IMR-90 (cell line): Measurements from ENCODE around the gene PLCG2. TPM values are rescaled to one million over a fixed set of nuclear protein-coding genes. Genes with fewer than 3 reads are reported as not detected.

Experiments
- ATAC-seq: fragments of 200-7000 bp; cut with Tn5 transposase; 2 replicates; pipeline ENCODE4 v1.9.1; 2020; ENCODE audit warnings: low read depth, mild to moderate bottlenecking, moderate library complexity
- BruUV-seq: library from RNA; stranded (reverse); fragments of 400-500 nt; replicated peaks from 2 replicates; lab custom pipeline; 2021; lab: Mats Ljungman, UMichigan
- CTCF ChIA-PET: fragments of 300-600 bp; formaldehyde crosslinking; extraction: SDS; loops from one replicate; lab custom pipeline; 2021; ENCODE audit warnings: antibody characterized with exemption; lab: Yijun Ruan, JAX
- POLR2A ChIA-PET: fragments of 300-600 bp; sonication (Branson Sonifier 250); formaldehyde crosslinking; loops from one replicate; lab custom pipeline; 2022; ENCODE audit warnings: antibody characterized with exemption; ENCODE audit not compliant: unreplicated experiment; lab: Charles Lee
- DNase-seq: peaks from one replicate; pipeline ENCODE4 v3.0.0; 2013
- H2AFZ ChIP-seq: replicated peaks from 2 replicates; pipeline ENCODE3; 2013; ENCODE audit warnings: low read length, mild to moderate bottlenecking; ENCODE audit not compliant: poor library complexity
- H2AK5ac ChIP-seq: 2 replicates; pipeline ENCODE4 v1.6.1; 2013; ENCODE audit warnings: low read depth, low read length, inconsistent platforms
- H2AK9ac ChIP-seq: replicated peaks from 2 replicates; pipeline ENCODE3; 2013; ENCODE audit warnings: mild to moderate bottlenecking, low read depth, low read length, moderate library complexity; ENCODE audit not compliant: poor library complexity
- H2BK120ac ChIP-seq: 2 replicates; pipeline ENCODE4 v1.6.1; 2013; ENCODE audit warnings: low read depth, low read length, inconsistent platforms
- H2BK15ac ChIP-seq: 3 replicates; pipeline ENCODE4 v1.6.1; 2013; ENCODE audit warnings: low read depth, low read length, inconsistent platforms
- H2BK20ac ChIP-seq: 2 replicates; pipeline ENCODE4 v1.6.1; 2013; ENCODE audit warnings: low read depth, mild to moderate bottlenecking, inconsistent platforms, low read length, moderate library complexity
- H2BK5ac ChIP-seq: 2 replicates; pipeline ENCODE4 v1.6.1; 2013; ENCODE audit warnings: mild to moderate bottlenecking, low read depth, low read length, inconsistent platforms; ENCODE audit not compliant: poor library complexity, severe bottlenecking
- H3K14ac ChIP-seq: replicated peaks from 2 replicates; pipeline ENCODE4 v1.6.1; 2013; ENCODE audit warnings: low read depth, low read length, inconsistent platforms
- H3K18ac ChIP-seq: 2 replicates; pipeline ENCODE4 v1.6.1; 2013; ENCODE audit warnings: low read depth, low read length, control low read depth
- H3K23ac ChIP-seq: 2 replicates; pipeline ENCODE4 v1.6.1; 2013; ENCODE audit warnings: low read depth, low read length, inconsistent platforms
- H3K27ac ChIP-seq: 2 replicates; pipeline ENCODE4 v1.5.1; 2013; ENCODE audit warnings: mild to moderate bottlenecking, control low read depth, low read length; ENCODE audit not compliant: insufficient read depth
- H3K27me3 ChIP-seq: 2 replicates; pipeline ENCODE4 v1.6.1; 2013; ENCODE audit warnings: low read length; ENCODE audit not compliant: control insufficient read depth, insufficient read depth
- H3K36me3 ChIP-seq: 2 replicates; pipeline ENCODE4 v1.6.1; 2013; ENCODE audit warnings: low read length, mixed read lengths; ENCODE audit not compliant: control insufficient read depth, insufficient read depth
- H3K4ac ChIP-seq: 2 replicates; pipeline ENCODE4 v1.6.1; 2013; ENCODE audit warnings: low read depth, low read length, inconsistent platforms
- H3K4me1 ChIP-seq: 2 replicates; pipeline ENCODE4 v1.6.1; 2013; ENCODE audit warnings: low read length, mixed read lengths; ENCODE audit not compliant: control insufficient read depth, insufficient read depth
- H3K4me2 ChIP-seq: 2 replicates; pipeline ENCODE4 v1.6.1; 2013; ENCODE audit warnings: low read depth, mild to moderate bottlenecking, control low read depth, low read length, moderate library complexity
- H3K4me3 ChIP-seq: 2 replicates; pipeline ENCODE4 v1.5.1; 2013; ENCODE audit warnings: low read depth, mild to moderate bottlenecking, control low read depth, low read length, moderate library complexity; ENCODE audit not compliant: insufficient read depth
- H3K56ac ChIP-seq: 2 replicates; pipeline ENCODE4 v1.6.1; 2013; ENCODE audit warnings: low read length, inconsistent platforms; ENCODE audit not compliant: insufficient read depth; ENCODE audit errors: extremely low read depth
- H3K79me1 ChIP-seq, 2 experiments: 2 replicates each; pipeline ENCODE4 v1.6.1; 2013; ENCODE audit warnings: low read length in 2 of 2, inconsistent platforms in 1 of 2, low read depth in 1 of 2
- H3K9ac ChIP-seq: 2 replicates; pipeline ENCODE4 v1.6.1; 2013; ENCODE audit warnings: low read depth, low read length, control low read depth
- H3K9me1 ChIP-seq: 2 replicates; pipeline ENCODE4 v1.6.1; 2013; ENCODE audit warnings: low read length, inconsistent platforms; ENCODE audit not compliant: insufficient read depth
- H3K9me3 ChIP-seq: 2 replicates; pipeline ENCODE4 v1.6.1; 2013; ENCODE audit warnings: low read length; ENCODE audit not compliant: control insufficient read depth, insufficient read depth
- H4K20me1 ChIP-seq: 2 replicates; pipeline ENCODE4 v1.6.1; 2013; ENCODE audit warnings: low read length, inconsistent platforms; ENCODE audit not compliant: insufficient read depth
- H4K5ac ChIP-seq: 2 replicates; pipeline ENCODE4 v1.6.1; 2013; ENCODE audit warnings: mild to moderate bottlenecking, low read depth, low read length, control low read depth
- H4K8ac ChIP-seq, 2 experiments: 2 replicates each; pipeline ENCODE4 v1.6.1; 2013; ENCODE audit warnings: low read depth in 2 of 2, low read length in 2 of 2, control low read depth in 1 of 2, inconsistent platforms in 1 of 2
- H4K91ac ChIP-seq: 2 replicates; pipeline ENCODE4 v1.6.1; 2013; ENCODE audit warnings: low read depth, low read length, inconsistent platforms; ENCODE audit not compliant: insufficient read depth
- BHLHE40 ChIP-seq: fragments of 150-350 bp; IDR thresholded peaks from 2 replicates; pipeline ENCODE4 v1.6.1; 2016; ENCODE audit warnings: mild to moderate bottlenecking, low read depth, low read length
- CEBPB ChIP-seq: IDR thresholded peaks from 2 replicates; pipeline ENCODE4 v1.6.1; 2012; ENCODE audit warnings: low read depth, low read length, improper control_type of control experiment
- CHD1 ChIP-seq: IDR thresholded peaks from 2 replicates; pipeline ENCODE4 v1.6.1; 2012; ENCODE audit warnings: low read depth, low read length, improper control_type of control experiment
- CTCF ChIP-seq: conservative IDR thresholded peaks from 2 replicates; pipeline ENCODE4 v1.5.1; 2012; ENCODE audit warnings: mild to moderate bottlenecking, low read depth, low read length, improper control_type of control experiment
- FOS ChIP-seq: fragments of 150-350 bp; IDR thresholded peaks from 2 replicates; pipeline ENCODE4 v1.6.1; 2016; ENCODE audit warnings: low read depth, low read length
- MAFK ChIP-seq: IDR thresholded peaks from 2 replicates; pipeline ENCODE4 v1.6.1; 2012; ENCODE audit warnings: low read depth, low read length, improper control_type of control experiment
- MAZ ChIP-seq: IDR thresholded peaks from 2 replicates; pipeline ENCODE4 v1.6.1; 2012; ENCODE audit warnings: low read depth, mild to moderate bottlenecking, low read length, improper control_type of control experiment, moderate library complexity, borderline replicate concordance
- MXI1 ChIP-seq: IDR thresholded peaks from 2 replicates; pipeline ENCODE4 v1.6.1; 2012; ENCODE audit warnings: low read depth, mild to moderate bottlenecking, low read length, moderate library complexity, borderline replicate concordance
- NFE2L2 ChIP-seq: fragments of 150-350 bp; IDR thresholded peaks from 2 replicates; pipeline ENCODE4 v1.6.1; 2016; ENCODE audit warnings: low read depth, mild to moderate bottlenecking, low read length
- POLR2A ChIP-seq: IDR thresholded peaks from 2 replicates; pipeline ENCODE4 v1.6.1; 2012; ENCODE audit warnings: mild to moderate bottlenecking, low read depth, low read length
- RAD21 ChIP-seq: IDR thresholded peaks from 2 replicates; pipeline ENCODE4 v1.6.1; 2012; ENCODE audit warnings: low read length, improper control_type of control experiment
- RCOR1 ChIP-seq: IDR thresholded peaks from 2 replicates; pipeline ENCODE4 v1.6.1; 2012; ENCODE audit warnings: mild to moderate bottlenecking, low read length, improper control_type of control experiment; ENCODE audit not compliant: insufficient replicate concordance
- RFX5 ChIP-seq: IDR thresholded peaks from 2 replicates; pipeline ENCODE4 v1.8.0; 2012; ENCODE audit warnings: low read depth, mild to moderate bottlenecking, low read length, moderate library complexity
- SMC3 ChIP-seq: fragments of 150-350 bp; IDR thresholded peaks from 2 replicates; pipeline ENCODE4 v1.6.1; 2016; ENCODE audit warnings: low read depth, mild to moderate bottlenecking, antibody characterized with exemption, low read length, moderate library complexity
- USF2 ChIP-seq: fragments of 150-350 bp; IDR thresholded peaks from 2 replicates; pipeline ENCODE4 v1.6.1; 2017; ENCODE audit warnings: mild to moderate bottlenecking, antibody characterized with exemption, low read length, low read depth
- WGBS, 2 experiments: methylation state at CpG; one replicate each; pipeline versions ENCODE4 v1.1.5 to v1.1.7; 2013; ENCODE audit warnings: missing lambda C conversion rate in 2 of 2; ENCODE audit not compliant: insufficient read length in 1 of 2; ENCODE audit errors: extremely low coverage in 2 of 2; 5-methylcytosine and 5-hydroxymethylcytosine counted together
- dilution Hi-C: fragments of 300-500 bp; cut with HindIII; formaldehyde crosslinking; loops from one replicate; pipeline ENCODE4 v1.14.3; 2018; ENCODE audit warnings: low sequenced_read_pairs; ENCODE audit not compliant: unreplicated experiment
- in situ Hi-C: fragments of 300-500 bp; cut with MboI; formaldehyde crosslinking; loops from 3 replicates; pipeline ENCODE4 v1.14.3; 2019; ENCODE audit warnings: low sequenced_read_pairs, inconsistent platforms, mixed read lengths
- intact Hi-C: fragments of 100-400 bp; cut with micrococcal nuclease; formaldehyde crosslinking; loops from 2 replicates; pipeline ENCODE4 v1.10.0; 2022
- polyA plus RNA-seq, 3 experiments: library from polyadenylated mRNA; depleted of rRNA; stranded (reverse); fragments of >200 nt; gene quantifications; 2 replicates each; pipeline ENCODE4 v1.2.3, GENCODE V29; 2012; ENCODE audit warnings: low replicate concordance in 1 of 3
- total RNA-seq: library from RNA; depleted of rRNA; stranded (reverse); fragments of >200 nt; gene quantifications from 2 replicates; pipeline ENCODE4 v1.2.3, GENCODE V29; 2012
- TF ChIP-seq, protein P1 (sequence below): fragments of 150-350 bp; IDR thresholded peaks from 2 replicates; pipeline ENCODE4 v1.6.1; 2016; ENCODE audit warnings: low read depth, mild to moderate bottlenecking, low read length, moderate library complexity, borderline replicate concordance

PLCG2 gene
- total and polyA plus RNA-seq, 2 of the 4 experiments (the other 2 are of a cell fraction), result 0.14 to 0.18 TPM

- no peak overlapping the region for H2BK15ac ChIP-seq
- no peak overlapping the region for H2BK20ac ChIP-seq
- no peak for TF ChIP-seq RFX5
- no peak for TF ChIP-seq NFE2L2
- no peak for TF ChIP-seq SMC3
- no peak for TF ChIP-seq RAD21
- no peak for TF ChIP-seq USF2
- no peak for TF ChIP-seq MXI1
- TF ChIP-seq FOS, result no peak
- TF ChIP-seq CTCF, result no peak
- no peak for TF ChIP-seq MAZ
- TF ChIP-seq BHLHE40, result no peak
- TF ChIP-seq, protein P1, sequence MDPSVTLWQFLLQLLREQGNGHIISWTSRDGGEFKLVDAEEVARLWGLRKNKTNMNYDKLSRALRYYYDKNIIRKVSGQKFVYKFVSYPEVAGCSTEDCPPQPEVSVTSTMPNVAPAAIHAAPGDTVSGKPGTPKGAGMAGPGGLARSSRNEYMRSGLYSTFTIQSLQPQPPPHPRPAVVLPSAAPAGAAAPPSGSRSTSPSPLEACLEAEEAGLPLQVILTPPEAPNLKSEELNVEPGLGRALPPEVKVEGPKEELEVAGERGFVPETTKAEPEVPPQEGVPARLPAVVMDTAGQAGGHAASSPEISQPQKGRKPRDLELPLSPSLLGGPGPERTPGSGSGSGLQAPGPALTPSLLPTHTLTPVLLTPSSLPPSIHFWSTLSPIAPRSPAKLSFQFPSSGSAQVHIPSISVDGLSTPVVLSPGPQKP, result no peak
- TF ChIP-seq CHD1, result no peak
- no peak for TF ChIP-seq POLR2A
- no peak for TF ChIP-seq RCOR1
- TF ChIP-seq MAFK, result no peak
- no peak for TF ChIP-seq CEBPB
- intact Hi-C loops, result no loop called here
- H4K5ac ChIP-seq, result no peak overlapping the region
- no peaks in the 10 kb centered on the region for H3K36me3 ChIP-seq
- H3K4ac ChIP-seq, result no peak overlapping the region
- no peak overlapping the region for H2BK120ac ChIP-seq
- no peaks in the 10 kb centered on the region for H3K79me1 ChIP-seq
- H3K9ac ChIP-seq, result no peak overlapping the region
- H4K8ac ChIP-seq, result no peak overlapping the region
- no peak for DNase-seq
- no peak overlapping the region for H3K27ac ChIP-seq
- BruUV-seq, result no TSS peak
- ChIA-PET CTCF (no interaction called here), POLR2A (no interaction called here)
- dilution Hi-C loops, result no loop called here
- H3K4me2 ChIP-seq, result no peak overlapping the region
- ATAC-seq, result no peak
- H3K9me1 ChIP-seq, result no peaks in the 10 kb centered on the region
- no peak overlapping the region for H3K56ac ChIP-seq
- peaks cover 11% of the 10 kb centered on the region for H3K27me3 ChIP-seq
- H2AK5ac ChIP-seq, result no peak overlapping the region
- H3K14ac ChIP-seq, result no peak overlapping the region
- H4K91ac ChIP-seq, result no peak overlapping the region
- no peak overlapping the region for H2AFZ ChIP-seq
- H2AK9ac ChIP-seq, result no peak overlapping the region
- no peak overlapping the region for H2BK5ac ChIP-seq
- no peak overlapping the region for H3K23ac ChIP-seq
- peaks cover 2% of the 10 kb centered on the region; the same call in 1 of the 2 replicates for H3K4me1 ChIP-seq
- in situ Hi-C loops, result loop anchor here (25.0 kb wide), 2 partner anchors 707 to 1557 kb away; partner anchors contain the start of gene ATMIN
- no peak overlapping the region for H3K18ac ChIP-seq
- no peaks in the 10 kb centered on the region for H3K9me3 ChIP-seq
- H3K4me3 ChIP-seq, result no peak overlapping the region
- no CpG with 5 or more reads among the region's 4 CpGs for WGBS, 2 experiments
- H4K20me1 ChIP-seq, result no peaks in the 10 kb centered on the region
Observed at GRCh38 chr16:81744385-81744784, 34.7 kb upstream of the PLCG2 start.
